Activated B cell treated with CpG ODN at 0.5 μM for 24 hours (primary cell): ENCODE results near the gene SLC6A19. TPM values are rescaled to one million over a fixed set of nuclear protein-coding genes. Genes with fewer than 3 reads are reported as not detected.

Source experiments
- ATAC-seq: fragments of 200-7000 bp; cut with Tn5 transposase; one replicate; pipeline ENCODE4 v1.10.0; 2021; ENCODE audit warnings: low read depth, mild to moderate bottlenecking, moderate library complexity
- CTCF ChIA-PET: fragments of 350-600 bp; sonication (Branson Sonifier 250); formaldehyde crosslinking; loops from one replicate; lab custom pipeline; 2021; ENCODE audit warnings: antibody characterized with exemption; lab: Charles Lee
- POLR2A ChIA-PET: fragments of 350-600 bp; sonication (Branson Sonifier 250); formaldehyde crosslinking; loops from one replicate; lab custom pipeline; 2021; ENCODE audit warnings: antibody characterized with exemption; lab: Charles Lee
- DNase-seq: peaks from one replicate; pipeline ENCODE4 v3.0.0; 2022
- H3K27ac Mint-ChIP-seq: one replicate; pipeline ENCODE4 v1.8.0; 2020; ENCODE audit warnings: mixed read lengths
- H3K27me3 Mint-ChIP-seq: one replicate; pipeline ENCODE4 v1.8.0; 2021; ENCODE audit warnings: mixed read lengths
- H3K36me3 Mint-ChIP-seq: one replicate; pipeline ENCODE4 v1.8.0; 2021; ENCODE audit warnings: low read depth, mixed read lengths
- H3K4me1 Mint-ChIP-seq: one replicate; pipeline ENCODE4 v1.8.0; 2021; ENCODE audit warnings: mixed read lengths
- H3K4me3 Mint-ChIP-seq: one replicate; pipeline ENCODE4 v1.8.0; 2020; ENCODE audit warnings: mild to moderate bottlenecking, mixed read lengths
- H3K9me3 Mint-ChIP-seq: one replicate; pipeline ENCODE4 v1.8.0; 2020; ENCODE audit warnings: mixed read lengths
- intact Hi-C: fragments of 100-400 bp; cut with micrococcal nuclease; formaldehyde crosslinking; loops from one replicate; pipeline ENCODE4 v1.15.1; 2024
- total RNA-seq: library from RNA; stranded (reverse); gene quantifications from 2 replicates; pipeline ENCODE4 v1.2.3, GENCODE V29; 2022
- TF ChIP-seq, protein P1 (sequence below): fragments of 200-600 bp; IDR thresholded peaks from one replicate; pipeline ENCODE4 v1.8.0; 2022; ENCODE audit warnings: antibody characterized with exemption, mild to moderate bottlenecking

SLC6A19 gene
- total RNA-seq, 1 donor from 2014 or later = not detected

DNA sequence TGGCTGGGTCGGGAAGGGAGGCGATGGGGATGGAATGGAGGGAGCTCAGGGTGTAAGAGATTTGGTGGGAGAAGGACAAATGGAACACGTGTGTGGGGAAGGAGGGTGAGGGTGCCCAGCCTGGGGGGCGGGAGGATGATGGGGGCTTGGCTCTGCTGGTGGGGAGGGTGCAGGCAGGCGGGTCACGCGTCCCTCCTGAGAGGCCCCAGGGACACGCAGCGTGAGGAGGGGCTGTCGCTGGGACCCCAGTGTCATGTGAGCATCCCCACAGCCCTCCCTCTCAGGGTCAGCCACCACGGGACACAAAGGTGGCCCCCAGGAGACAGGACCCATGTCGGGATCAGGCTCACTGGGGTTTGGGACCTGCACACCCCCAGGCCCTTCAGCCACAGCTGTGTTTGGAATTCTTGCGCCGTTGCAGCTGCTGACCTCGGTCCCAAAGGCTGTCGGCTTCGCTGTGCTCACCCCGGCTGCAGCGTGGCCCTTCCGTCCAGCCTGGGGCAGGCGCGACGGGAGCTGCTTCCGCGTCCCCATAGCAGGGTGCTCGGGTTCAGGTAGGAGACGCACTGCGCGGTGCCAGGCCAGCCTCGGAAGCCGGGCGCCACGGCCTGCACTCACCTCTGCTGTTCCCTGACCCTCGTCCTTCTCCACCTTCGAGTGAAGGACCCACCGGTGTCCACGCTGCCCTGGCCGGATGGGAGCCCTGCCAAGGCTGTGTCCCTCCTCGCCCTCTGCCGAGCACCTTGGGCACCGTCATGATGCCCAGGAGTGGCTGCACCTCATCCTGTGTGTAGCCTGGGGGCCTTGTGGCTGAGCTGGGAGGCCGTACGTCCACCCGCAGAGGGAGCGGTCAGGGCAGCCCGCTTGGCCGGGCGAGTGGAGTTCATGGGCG is 5.4 kb downstream of the SLC6A19 start:
- no peaks in the 10 kb centered on the region for H3K9me3 Mint-ChIP-seq
- intact Hi-C loops = no loop called here
- ChIA-PET CTCF (no interaction called here), POLR2A (no interaction called here)
- no peaks in the 10 kb centered on the region for H3K36me3 Mint-ChIP-seq
- no peak overlapping the region for H3K27ac Mint-ChIP-seq
- DNase-seq (no peak), ATAC-seq (no peak)
- no peak overlapping the region for H3K4me3 Mint-ChIP-seq
- H3K27me3 Mint-ChIP-seq = peaks cover 15% of the 10 kb centered on the region
- H3K4me1 Mint-ChIP-seq = no peaks in the 10 kb centered on the region
- TF ChIP-seq, protein P1, sequence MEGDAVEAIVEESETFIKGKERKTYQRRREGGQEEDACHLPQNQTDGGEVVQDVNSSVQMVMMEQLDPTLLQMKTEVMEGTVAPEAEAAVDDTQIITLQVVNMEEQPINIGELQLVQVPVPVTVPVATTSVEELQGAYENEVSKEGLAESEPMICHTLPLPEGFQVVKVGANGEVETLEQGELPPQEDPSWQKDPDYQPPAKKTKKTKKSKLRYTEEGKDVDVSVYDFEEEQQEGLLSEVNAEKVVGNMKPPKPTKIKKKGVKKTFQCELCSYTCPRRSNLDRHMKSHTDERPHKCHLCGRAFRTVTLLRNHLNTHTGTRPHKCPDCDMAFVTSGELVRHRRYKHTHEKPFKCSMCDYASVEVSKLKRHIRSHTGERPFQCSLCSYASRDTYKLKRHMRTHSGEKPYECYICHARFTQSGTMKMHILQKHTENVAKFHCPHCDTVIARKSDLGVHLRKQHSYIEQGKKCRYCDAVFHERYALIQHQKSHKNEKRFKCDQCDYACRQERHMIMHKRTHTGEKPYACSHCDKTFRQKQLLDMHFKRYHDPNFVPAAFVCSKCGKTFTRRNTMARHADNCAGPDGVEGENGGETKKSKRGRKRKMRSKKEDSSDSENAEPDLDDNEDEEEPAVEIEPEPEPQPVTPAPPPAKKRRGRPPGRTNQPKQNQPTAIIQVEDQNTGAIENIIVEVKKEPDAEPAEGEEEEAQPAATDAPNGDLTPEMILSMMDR = no peak

DNA sequence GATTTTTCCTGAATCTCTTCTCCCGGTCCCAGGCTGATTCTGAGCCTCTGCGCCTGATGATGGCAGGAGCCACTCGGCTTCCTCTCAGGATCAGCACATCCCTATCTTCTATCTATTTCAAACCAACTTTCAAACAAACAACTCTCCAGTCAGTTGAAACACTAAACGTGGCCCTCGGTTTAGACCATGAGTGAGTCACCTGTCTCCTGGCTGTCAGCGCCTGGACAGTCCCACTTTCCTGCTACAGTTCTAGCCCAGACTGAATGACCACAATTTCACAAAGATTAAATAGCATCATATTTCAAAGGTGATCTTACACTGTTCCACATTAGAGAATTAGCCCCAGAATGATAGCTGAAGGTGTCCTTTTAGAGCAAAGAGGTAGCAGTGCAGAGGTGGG is 6.2 kb downstream of the SLC6A19 start:
- DNase-seq (no peak), ATAC-seq (no peak)
- ChIA-PET CTCF (no interaction called here), POLR2A (no interaction called here)
- Mint-ChIP-seq H3K27ac (no peak overlapping the region), H3K4me1 (no peaks in the 10 kb centered on the region), H3K9me3 (no peaks in the 10 kb centered on the region), H3K27me3 (peaks cover 15% of the 10 kb centered on the region), H3K4me3 (no peak overlapping the region), H3K36me3 (no peaks in the 10 kb centered on the region)
- intact Hi-C loops = no loop called here
- TF ChIP-seq, protein P1 = no peak

DNA sequence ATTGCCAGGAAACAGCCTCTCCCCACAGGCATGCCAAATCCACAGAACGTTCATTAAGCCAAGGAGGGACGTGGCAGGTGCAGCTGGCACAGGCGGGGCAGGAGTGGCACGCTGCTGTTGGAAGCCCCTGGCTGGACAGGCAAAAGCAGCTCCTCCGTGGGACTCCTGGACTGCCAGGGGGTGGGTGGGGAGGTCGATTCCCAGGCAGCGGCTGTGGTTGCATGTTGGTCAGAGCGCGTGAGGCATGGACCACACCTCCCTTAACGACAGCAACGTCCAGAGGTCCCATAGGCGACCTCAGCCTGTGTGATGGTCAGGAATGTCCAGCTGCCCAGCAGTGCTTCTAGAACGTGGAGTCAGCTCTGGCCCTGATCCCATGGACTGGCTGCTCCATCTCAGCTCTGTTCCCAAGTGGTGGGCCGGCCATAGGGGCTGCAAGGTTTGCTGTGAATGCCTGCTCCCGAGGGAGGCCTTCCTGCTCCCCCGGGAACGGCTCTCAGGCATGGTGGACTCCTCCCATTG is 6.9 kb downstream of the SLC6A19 start:
- DNase-seq (no peak), ATAC-seq (no peak)
- Mint-ChIP-seq H3K9me3 (no peaks in the 10 kb centered on the region), H3K36me3 (no peaks in the 10 kb centered on the region), H3K4me1 (no peaks in the 10 kb centered on the region), H3K27ac (no peak overlapping the region), H3K4me3 (no peak overlapping the region), H3K27me3 (peaks cover 15% of the 10 kb centered on the region)
- TF ChIP-seq, protein P1 = no peak
- ChIA-PET POLR2A (no interaction called here), CTCF (no interaction called here)
- intact Hi-C loops = no loop called here

DNA sequence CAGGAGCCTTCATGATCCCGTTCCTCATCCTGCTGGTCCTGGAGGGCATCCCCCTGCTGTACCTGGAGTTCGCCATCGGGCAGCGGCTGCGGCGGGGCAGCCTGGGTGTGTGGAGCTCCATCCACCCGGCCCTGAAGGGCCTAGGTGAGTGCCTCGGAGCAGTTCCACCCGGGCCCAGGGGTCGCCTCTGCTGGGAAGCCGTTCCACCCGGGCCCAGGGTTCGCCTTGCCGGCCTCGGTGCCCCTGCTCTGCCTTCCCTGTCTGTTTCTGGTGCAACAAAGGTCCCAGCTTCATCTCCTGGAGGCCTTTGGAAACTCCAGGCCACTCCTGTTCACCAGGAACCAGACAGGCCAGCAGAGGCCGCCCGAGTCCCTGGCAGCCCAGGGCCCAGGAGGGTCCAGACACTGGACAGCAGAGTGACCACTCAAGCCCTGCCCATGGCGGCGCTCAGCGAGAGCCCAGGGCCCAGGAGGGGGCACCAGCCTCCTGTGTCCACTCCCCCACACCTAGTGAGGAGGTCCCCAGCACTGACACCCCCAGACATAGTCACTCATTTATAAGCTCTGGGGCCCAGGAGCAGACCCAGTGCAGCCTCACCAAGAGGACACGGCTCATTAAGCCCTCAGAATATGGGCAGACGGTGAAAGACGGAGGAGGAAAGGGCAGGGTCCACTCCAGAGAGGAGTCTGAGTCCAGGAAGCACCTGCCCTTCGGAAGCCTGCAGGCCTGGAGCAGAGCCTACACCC is 7.5 kb downstream of the SLC6A19 start:
- Mint-ChIP-seq H3K9me3 (no peaks in the 10 kb centered on the region), H3K27ac (no peak overlapping the region), H3K36me3 (no peaks in the 10 kb centered on the region), H3K27me3 (peaks cover 15% of the 10 kb centered on the region), H3K4me3 (no peak overlapping the region), H3K4me1 (no peaks in the 10 kb centered on the region)
- DNase-seq (no peak), ATAC-seq (no peak)
- POLR2A ChIA-PET = no interaction called here
- TF ChIP-seq, protein P1 = no peak
- CTCF ChIA-PET = no interaction called here
- intact Hi-C loops = no loop called here

DNA sequence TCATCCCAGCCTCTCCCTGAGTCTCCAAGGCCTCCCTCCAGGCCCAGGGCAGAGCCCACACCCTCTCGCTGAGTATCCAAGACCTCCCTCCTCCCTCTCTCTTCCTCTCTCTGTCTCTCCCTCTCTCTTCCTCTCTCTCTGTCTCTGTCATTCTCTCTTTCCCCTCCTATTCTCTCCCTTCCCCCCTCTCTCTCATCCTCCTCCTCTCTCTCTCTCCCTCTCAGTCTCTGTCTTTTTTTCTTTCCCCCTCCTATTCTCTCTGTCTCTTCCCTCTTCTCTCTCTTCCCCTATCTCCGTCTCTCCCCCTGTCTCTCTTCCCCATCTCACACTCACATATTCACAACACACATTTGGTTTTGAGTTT is 8.1 kb downstream of the SLC6A19 start:
- POLR2A ChIA-PET = no interaction called here
- no peak overlapping the region for H3K4me3 Mint-ChIP-seq

More for the DNA sequence above, 8.1 kb downstream of the SLC6A19 start:
- Mint-ChIP-seq H3K27me3 (peaks cover 15% of the 10 kb centered on the region), H3K36me3 (no peaks in the 10 kb centered on the region), H3K4me1 (no peaks in the 10 kb centered on the region), H3K9me3 (no peaks in the 10 kb centered on the region), H3K27ac (no peak overlapping the region)
- CTCF ChIA-PET = no interaction called here
- intact Hi-C loops = no loop called here
- ATAC-seq = no peak
- no peak for DNase-seq
- TF ChIP-seq, protein P1 = no peak
